GM23338 (cell line): ENCODE measurements around the gene CDC42BPB. TPM values are rescaled to one million over a fixed set of nuclear protein-coding genes. Genes with fewer than 3 reads are reported as not detected.

Source experiments
- ATAC-seq: fragments of 200-7000 bp; cut with Tn5 transposase; 3 replicates; pipeline ENCODE4 v1.9.1; 2020
- DNase-seq: peaks from one replicate; pipeline ENCODE4 v3.0.0-alpha.2; 2015; ENCODE audit warnings: low spot score
- H2AFZ ChIP-seq: fragments of 200-600 bp; sonication (generic); 2 replicates; pipeline ENCODE4 v1.8.0; 2016; ENCODE audit warnings: antibody characterized with exemption, mild to moderate bottlenecking, moderate library complexity
- H3F3A ChIP-seq: fragments of 200-600 bp; sonication (generic); replicated peaks from 2 replicates; pipeline ENCODE4 v1.8.0; 2017; ENCODE audit warnings: antibody characterized with exemption, mixed run types, low read depth
- H3K27ac ChIP-seq: fragments of 200-600 bp; sonication (generic); 2 replicates; pipeline ENCODE4 v1.6.1; 2016; ENCODE audit warnings: low read depth
- H3K27me3 ChIP-seq: fragments of 200-600 bp; sonication (generic); 2 replicates; pipeline ENCODE4 v1.8.0; 2016; ENCODE audit warnings: mild to moderate bottlenecking, mixed run types, moderate library complexity; ENCODE audit not compliant: insufficient read depth
- H3K36me3 ChIP-seq: fragments of 200-600 bp; sonication (generic); 2 replicates; pipeline ENCODE4 v1.8.0; 2016; ENCODE audit warnings: mild to moderate bottlenecking; ENCODE audit not compliant: insufficient read depth
- H3K4me1 ChIP-seq: fragments of 200-600 bp; sonication (generic); 2 replicates; pipeline ENCODE4 v1.8.0; 2016; ENCODE audit warnings: mild to moderate bottlenecking, moderate library complexity; ENCODE audit not compliant: insufficient read depth
- H3K4me2 ChIP-seq: fragments of 200-600 bp; sonication (generic); 2 replicates; pipeline ENCODE4 v1.7.1; 2017; ENCODE audit warnings: mixed run types
- H3K4me3 ChIP-seq: fragments of 200-600 bp; sonication (generic); 2 replicates; pipeline ENCODE4 v1.6.1; 2016; ENCODE audit warnings: mixed run types
- H3K79me2 ChIP-seq: fragments of 200-600 bp; sonication (generic); replicated peaks from 2 replicates; pipeline ENCODE4 v1.8.0; 2017; ENCODE audit warnings: mild to moderate bottlenecking; ENCODE audit not compliant: insufficient read depth
- H3K9me2 ChIP-seq: fragments of 200-600 bp; sonication (generic); 2 replicates; pipeline ENCODE4 v1.8.0; 2017; ENCODE audit not compliant: insufficient read depth
- H4K20me1 ChIP-seq: fragments of 200-600 bp; sonication (generic); replicated peaks from 2 replicates; pipeline ENCODE4 v1.8.0; 2017; ENCODE audit warnings: mild to moderate bottlenecking; ENCODE audit not compliant: insufficient read depth
- H3K27ac Mint-ChIP-seq: 2 replicates; pipeline ENCODE4 v1.8.0; 2020; ENCODE audit warnings: inconsistent platforms, mild to moderate bottlenecking, moderate library complexity, mixed read lengths
- H3K27me3 Mint-ChIP-seq: 3 replicates; pipeline ENCODE4 v1.8.0; 2022; ENCODE audit warnings: low read depth, mild to moderate bottlenecking, moderate library complexity, mixed read lengths, inconsistent platforms; ENCODE audit not compliant: insufficient read depth, poor library complexity
- H3K36me3 Mint-ChIP-seq: 3 replicates; pipeline ENCODE4 v1.8.0; 2021; ENCODE audit warnings: low read depth, mild to moderate bottlenecking, inconsistent platforms, moderate library complexity, mixed read lengths
- H3K4me1 Mint-ChIP-seq: 3 replicates; pipeline ENCODE4 v1.8.0; 2020; ENCODE audit warnings: mild to moderate bottlenecking, inconsistent platforms, mixed read lengths
- H3K4me3 Mint-ChIP-seq: 3 replicates; pipeline ENCODE4 v1.8.0; 2021; ENCODE audit warnings: moderate library complexity, mild to moderate bottlenecking, inconsistent platforms, mixed read lengths
- H3K9me3 Mint-ChIP-seq: 3 replicates; pipeline ENCODE4 v1.8.0; 2020; ENCODE audit warnings: moderate library complexity, mild to moderate bottlenecking, inconsistent platforms, mixed read lengths
- CREB1 ChIP-seq: fragments of 250-450 bp; sonication (Bioruptor Pico); IDR thresholded peaks from 2 replicates; pipeline ENCODE4 v1.5.0; 2020; ENCODE audit warnings: low read depth, mild to moderate bottlenecking, moderate library complexity
- CTCF ChIP-seq, 2 experiments: fragments of 200-600 bp in 1 of 2; sonication (generic) in 1 of 2; conservative IDR thresholded peaks; 2 replicates each; pipeline versions ENCODE4 v1.5.1 to v1.6.1; 2016 to 2017; ENCODE audit warnings: antibody characterized with exemption in 2 of 2, low read depth in 2 of 2, mild to moderate bottlenecking in 2 of 2, moderate library complexity in 1 of 2
- ETS1 ChIP-seq: IDR thresholded peaks from 2 replicates; pipeline ENCODE4 v1.6.1; 2016; ENCODE audit warnings: antibody characterized with exemption
- EZH2 ChIP-seq: fragments of 200-600 bp; sonication (generic); IDR thresholded peaks from one replicate; pipeline ENCODE4 v1.8.0; 2017; ENCODE audit warnings: antibody characterized with exemption, mild to moderate bottlenecking, low read depth; ENCODE audit not compliant: unreplicated experiment
- EZH2phosphoT487 ChIP-seq: fragments of 200-600 bp; sonication (generic); IDR thresholded peaks from one replicate; pipeline ENCODE4 v1.8.1; 2018; ENCODE audit warnings: antibody characterized with exemption; ENCODE audit not compliant: unreplicated experiment
- JUNB ChIP-seq: IDR thresholded peaks from one replicate; pipeline ENCODE4 v1.6.1; 2016; ENCODE audit warnings: antibody characterized with exemption; ENCODE audit not compliant: unreplicated experiment
- NANOG ChIP-seq: IDR thresholded peaks from 2 replicates; pipeline ENCODE4 v1.6.1; 2016; ENCODE audit warnings: antibody characterized with exemption, borderline replicate concordance
- POLR2AphosphoS5 ChIP-seq: IDR thresholded peaks from 2 replicates; pipeline ENCODE4 v1.6.1; 2016; ENCODE audit warnings: antibody characterized with exemption, low read depth
- REST ChIP-seq: IDR thresholded peaks from one replicate; pipeline ENCODE4 v1.6.1; 2018; ENCODE audit warnings: antibody characterized with exemption; ENCODE audit not compliant: unreplicated experiment
- STAT1 ChIP-seq: IDR thresholded peaks from one replicate; pipeline ENCODE4 v1.6.1; 2016; ENCODE audit warnings: antibody characterized with exemption; ENCODE audit not compliant: unreplicated experiment
- ZNF114 ChIP-seq: fragments of 250-450 bp; sonication (Bioruptor Pico); IDR thresholded peaks from 2 replicates; pipeline ENCODE4 v1.5.0; 2020; ENCODE audit warnings: mild to moderate bottlenecking, moderate library complexity
- ZNF331 ChIP-seq: fragments of 250-450 bp; sonication (Bioruptor Pico); IDR thresholded peaks from 2 replicates; pipeline ENCODE4 v1.5.0; 2020; ENCODE audit warnings: low read depth, mild to moderate bottlenecking, moderate library complexity
- polyA plus RNA-seq: library from polyadenylated mRNA; unstranded; fragments of >200 nt; fragmentation: Nextera tagmentation; extraction: Ambion mirVana; gene quantifications from 2 replicates; pipeline ENCODE4 v1.2.1, GENCODE V29; 2016
- total RNA-seq: library from RNA; depleted of rRNA; stranded (reverse); fragments of >200 nt; shearing (Covaris generic); gene quantifications from 2 replicates; pipeline ENCODE4 v1.2.3, GENCODE V29; 2014

CDC42BPB gene
- total and polyA plus RNA-seq, 2 experiments from 2014 or later: 12.3 to 127 TPM

GRCh38 chr14:102903889-102904512 is 153.3 kb downstream of the CDC42BPB start:
- Mint-ChIP-seq H3K4me1 (peaks cover 4% of the 10 kb centered on the region; the same call in 2 of the 3 replicates), H3K4me3 (no peak overlapping the region), H3K27me3 (peaks cover 4% of the 10 kb centered on the region), H3K27ac (no peak overlapping the region; the same call in 1 of the 2 replicates), H3K9me3 (peaks cover 23% of the 10 kb centered on the region), H3K36me3 (peaks cover 39% of the 10 kb centered on the region)
- no peaks in the 10 kb centered on the region for H4K20me1 ChIP-seq
- TF ChIP-seq ETS1: no peak
- no peak for TF ChIP-seq EZH2phosphoT487
- TF ChIP-seq REST: no peak
- TF ChIP-seq ZNF114 (CRISPR knock-in tag): no peak
- TF ChIP-seq EZH2: no peak
- no peak for TF ChIP-seq ZNF331 (CRISPR knock-in tag)
- no peak for TF ChIP-seq CREB1 (CRISPR knock-in tag)
- no peak for TF ChIP-seq JUNB
- no peak for TF ChIP-seq NANOG
- H3K27ac ChIP-seq: no peak overlapping the region
- H3K79me2 ChIP-seq: no peaks in the 10 kb centered on the region
- no peaks in the 10 kb centered on the region for H3K4me1 ChIP-seq
- H3K36me3 ChIP-seq: no peaks in the 10 kb centered on the region
- no peak overlapping the region for H2AFZ ChIP-seq
- no peak overlapping the region for H3K4me2 ChIP-seq
- ATAC-seq (no peak), DNase-seq (no peak)
- H3K4me3 ChIP-seq: no peak overlapping the region
- H3K9me2 ChIP-seq: no peaks in the 10 kb centered on the region
- H3F3A ChIP-seq: 0 out of 2 replicates have a peak, but pooled peaks cover 4% of the 10 kb centered on the region
- H3K27me3 ChIP-seq: no peaks in the 10 kb centered on the region

GRCh38 chr14:102903248-102903888 is 154.0 kb downstream of the CDC42BPB start:
- Histone ChIP-seq H3K27ac (no peak overlapping the region), H4K20me1 (no peaks in the 10 kb centered on the region), H3K27me3 (no peaks in the 10 kb centered on the region), H3K9me2 (no peaks in the 10 kb centered on the region), H3K79me2 (no peaks in the 10 kb centered on the region), H2AFZ (no peak overlapping the region), H3F3A (0 out of 2 replicates have a peak, but pooled peaks cover 4% of the 10 kb centered on the region), H3K4me1 (no peaks in the 10 kb centered on the region), H3K36me3 (no peaks in the 10 kb centered on the region), H3K4me3 (no peak overlapping the region), H3K4me2 (no peak overlapping the region)
- Mint-ChIP-seq H3K4me3 (no peak overlapping the region), H3K4me1 (peaks cover 4% of the 10 kb centered on the region; the same call in 2 of the 3 replicates), H3K36me3 (peaks cover 39% of the 10 kb centered on the region), H3K27ac (no peak overlapping the region; the same call in 1 of the 2 replicates), H3K27me3 (peaks cover 4% of the 10 kb centered on the region), H3K9me3 (peaks cover 23% of the 10 kb centered on the region)
- DNase-seq (no peak), ATAC-seq (no peak)
- TF ChIP-seq EZH2 (no peak), POLR2AphosphoS5 (no peak), CREB1 (CRISPR knock-in tag) (no peak), JUNB (no peak), STAT1 (no peak), ZNF331 (CRISPR knock-in tag) (no peak), EZH2phosphoT487 (no peak), REST (no peak), CTCF (conservative IDR thresholded peaks at IDR 0.05; ENCODE audit: low read depth in 2 of 2) (no peak), NANOG (no peak)
